Measurements from ENCODE around the gene CPA4.

The CPA4 gene

GRCh38 chr7:130296221-130296951 lies 3.4 kb downstream of the CPA4 start:
- no peak overlapping the region for H3K4me3 ChIP-seq (ENCODE audit: low read depth, low read length)
- DNase-seq (ENCODE audit: low read depth) = no peak
- no peak for TF ChIP-seq CTCF (IDR thresholded peaks at IDR 0.05; ENCODE audit: insufficient read depth, low read depth, low read length, missing control alignments)

- no peak for TF ChIP-seq CTCF (IDR thresholded peaks at IDR 0.05; ENCODE audit: insufficient read depth, low read depth, low read length, missing control alignments)
- no peak for DNase-seq (ENCODE audit: low read depth)
These were observed 4.9 kb downstream of the CPA4 start for GRCh38 chr7:130297628-130298543.

GRCh38 chr7:130298544-130299326 lies 5.8 kb downstream of the CPA4 start:
- DNase-seq (ENCODE audit: low read depth) = no peak
- no peak for TF ChIP-seq CTCF (IDR thresholded peaks at IDR 0.05; ENCODE audit: insufficient read depth, low read depth, low read length, missing control alignments)
- no peak overlapping the region for H3K4me3 ChIP-seq (ENCODE audit: low read depth, low read length)

More at GRCh38 chr7:130297628-130298543, 4.9 kb downstream of the CPA4 start:
- no peak overlapping the region for H3K4me3 ChIP-seq (ENCODE audit: low read depth, low read length)

- H3K4me3 ChIP-seq (ENCODE audit: low read depth, low read length) = no peak overlapping the region
- TF ChIP-seq CTCF (IDR thresholded peaks at IDR 0.05; ENCODE audit: insufficient read depth, low read depth, low read length, missing control alignments) = no peak
- no peak for DNase-seq (ENCODE audit: low read depth)
These were observed 6.9 kb downstream of the CPA4 start for GRCh38 chr7:130299866-130300265.

GRCh38 chr7:130301501-130302020 lies 8.6 kb downstream of the CPA4 start:
- no peak for TF ChIP-seq CTCF (IDR thresholded peaks at IDR 0.05; ENCODE audit: insufficient read depth, low read depth, low read length, missing control alignments)
- H3K4me3 ChIP-seq (ENCODE audit: low read depth, low read length) = no peak overlapping the region
- no peak for DNase-seq (ENCODE audit: low read depth)

DNA sequence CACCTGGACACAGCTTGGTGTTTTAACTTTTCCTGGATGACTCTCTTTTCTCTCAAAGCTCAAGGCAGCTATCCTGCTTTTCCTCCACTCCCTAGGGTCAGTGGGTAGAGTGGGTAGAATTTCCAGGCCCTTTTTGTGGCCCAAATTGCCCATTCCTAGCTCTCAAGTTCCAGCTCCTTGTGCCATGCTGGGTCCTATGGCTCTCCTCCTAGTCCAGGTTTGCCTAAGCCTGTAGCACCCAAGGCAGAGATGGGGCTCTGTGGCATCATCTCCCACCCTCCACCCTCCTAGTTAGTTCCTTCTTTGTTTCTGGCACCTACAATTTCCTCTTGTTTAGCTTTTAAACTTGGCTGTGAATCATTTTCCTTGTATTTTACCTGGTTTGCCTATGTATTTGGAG lies 9.7 kb downstream of the CPA4 start:
- no peak for TF ChIP-seq CTCF (IDR thresholded peaks at IDR 0.05; ENCODE audit: insufficient read depth, low read depth, low read length, missing control alignments)
- H3K4me3 ChIP-seq (ENCODE audit: low read depth, low read length) = no peak overlapping the region
- no peak for DNase-seq (ENCODE audit: low read depth)

Measured in GM12865 (cell line).